ENCODE measurements around the gene PKP2.

The PKP2 gene

GRCh38 chr12:32743264-32743663, 153.3 kb downstream of the PKP2 start:
- H3K27me3 ChIP-seq (ENCODE audit: control insufficient read depth, insufficient read depth, low read length, poor library complexity, severe bottlenecking), result no peaks in the 10 kb centered on the region
- H3K4me1 ChIP-seq (ENCODE audit: control insufficient read depth, insufficient read depth, low read length), result peaks cover 3% of the 10 kb centered on the region
- no peak overlapping the region for H3K4me3 ChIP-seq (ENCODE audit: insufficient read depth, low read depth, low read length)
- no peaks in the 10 kb centered on the region for H3K9me3 ChIP-seq (ENCODE audit: control insufficient read depth, low read length)
- no peak overlapping the region for H3K27ac ChIP-seq (ENCODE audit: insufficient read depth, low read depth, low read length, poor library complexity, severe bottlenecking)
- WGBS, 2 experiments, result 94 to 100% methylated on average over 1 to 2 of the region's 2 CpGs
- H3K36me3 ChIP-seq (ENCODE audit: control insufficient read depth, insufficient read depth, low read length), result peaks cover 49% of the 10 kb centered on the region

GRCh38 chr12:32742133-32742532, 154.4 kb downstream of the PKP2 start:
- Histone ChIP-seq H3K9me3 (ENCODE audit: control insufficient read depth, low read length) (no peaks in the 10 kb centered on the region), H3K4me1 (ENCODE audit: control insufficient read depth, insufficient read depth, low read length) (peaks cover 3% of the 10 kb centered on the region), H3K27me3 (ENCODE audit: control insufficient read depth, insufficient read depth, low read length, poor library complexity, severe bottlenecking) (no peaks in the 10 kb centered on the region), H3K4me3 (ENCODE audit: insufficient read depth, low read depth, low read length) (no peak overlapping the region), H3K27ac (ENCODE audit: insufficient read depth, low read depth, low read length, poor library complexity, severe bottlenecking) (no peak overlapping the region), H3K36me3 (ENCODE audit: control insufficient read depth, insufficient read depth, low read length) (peaks cover 45% of the 10 kb centered on the region)
- WGBS, 2 experiments, result 93 to 95% methylated on average over 9 to 10 of the region's 10 CpGs
